ENCODE results near the gene COPRS.
"Not testable (repeated sequence)": the region's sequence is repeated elsewhere in the genome, so short reads cannot be mapped to it uniquely, and the experiment has no call there.

COPRS gene

GRCh38 chr17:31843070-31843745 is 15.8 kb downstream of the COPRS start:
- DNase-seq, result peak; percentile 60

DNA sequence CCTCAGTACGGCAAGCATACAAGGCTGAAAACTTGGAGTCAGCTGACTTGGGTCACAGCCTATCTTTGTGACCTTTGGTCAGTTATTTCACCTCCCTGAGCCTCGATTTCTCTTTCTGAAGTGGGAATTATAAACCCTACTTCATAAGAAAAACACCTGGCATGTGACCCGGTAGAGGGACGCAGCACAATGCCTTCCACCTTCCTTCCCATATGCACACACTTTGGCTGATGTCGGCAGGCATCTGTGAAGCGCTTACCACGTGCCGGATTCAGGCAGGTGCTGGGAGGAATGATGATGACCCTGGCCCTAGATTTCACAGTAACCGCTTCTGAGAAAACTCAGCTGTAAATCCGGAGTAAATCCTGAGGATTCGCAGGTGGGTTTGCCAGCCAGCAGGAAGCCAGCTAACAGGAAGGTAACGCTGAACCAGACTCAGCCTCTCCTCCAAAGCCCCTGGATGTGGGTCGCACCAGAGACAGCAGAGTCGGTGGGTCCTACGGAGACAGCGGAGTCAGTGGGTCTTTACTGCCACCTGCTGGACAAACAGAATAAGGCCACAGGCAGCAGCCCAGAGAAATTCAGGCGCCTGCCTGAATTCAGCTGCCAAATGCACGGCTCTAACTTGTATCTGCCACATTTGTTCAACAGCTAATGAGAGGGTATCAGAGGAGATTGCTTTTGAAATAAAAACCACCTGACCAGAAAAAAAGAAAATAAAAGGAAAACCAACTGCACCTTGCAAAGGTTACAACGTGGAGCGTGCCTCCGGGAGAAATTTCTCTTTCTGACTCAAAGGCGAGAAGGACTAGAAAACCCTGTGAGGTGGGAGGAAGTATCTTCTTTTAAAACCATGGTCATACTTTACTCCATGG is 16.6 kb downstream of the COPRS start:
- DNase-seq, result peak; percentile 73

DNA sequence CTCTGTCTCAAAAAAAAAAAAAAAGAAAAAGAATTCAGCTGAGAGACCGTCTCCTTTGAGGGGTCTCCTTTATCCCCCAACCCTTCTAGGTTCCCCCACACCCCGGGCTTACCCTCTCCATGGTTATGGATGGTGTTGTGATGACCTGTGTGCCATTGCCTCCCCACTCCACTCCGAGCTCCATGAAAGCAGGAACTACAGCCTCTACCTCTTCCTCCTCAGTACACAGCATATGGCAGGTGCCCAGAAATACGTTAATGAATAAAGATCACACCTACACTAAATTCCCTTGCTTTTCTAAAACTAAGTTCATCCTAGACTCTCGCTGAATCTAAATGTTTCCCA is 17.2 kb downstream of the COPRS start:
- DNase-seq, result no peak

DNA sequence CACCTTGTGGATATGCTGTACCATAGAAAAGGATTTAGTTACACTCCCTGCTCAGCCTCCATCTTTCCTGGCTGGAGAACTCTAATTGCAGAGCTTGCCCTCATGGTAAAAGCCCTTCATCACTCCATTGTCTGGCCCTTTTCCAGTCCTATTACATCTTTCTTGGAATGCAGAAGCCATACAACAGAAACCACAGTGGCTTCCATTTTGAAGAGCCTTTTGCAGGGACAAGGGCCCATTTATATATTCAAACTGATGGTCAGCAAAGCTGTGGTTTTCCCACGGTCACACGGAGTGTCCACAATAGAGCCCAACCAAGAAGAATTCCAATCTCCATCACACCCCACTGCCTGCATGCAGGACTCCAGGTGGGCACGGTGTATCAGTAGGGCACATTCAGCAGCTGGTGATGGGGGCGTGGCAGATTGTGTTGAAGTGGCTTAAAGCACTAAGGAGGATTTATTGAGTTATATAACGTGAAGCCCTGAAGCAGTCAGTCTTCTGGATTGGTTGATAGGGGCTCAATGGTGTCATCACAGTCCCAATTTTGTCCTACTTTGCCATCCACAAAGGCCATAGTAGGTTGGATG is 20.3 kb downstream of the COPRS start:
- DNase-seq, result peak; percentile 74

- peak; percentile 83 for DNase-seq
These were observed 23.1 kb downstream of the COPRS start for GRCh38 chr17:31835984-31836383.

DNA sequence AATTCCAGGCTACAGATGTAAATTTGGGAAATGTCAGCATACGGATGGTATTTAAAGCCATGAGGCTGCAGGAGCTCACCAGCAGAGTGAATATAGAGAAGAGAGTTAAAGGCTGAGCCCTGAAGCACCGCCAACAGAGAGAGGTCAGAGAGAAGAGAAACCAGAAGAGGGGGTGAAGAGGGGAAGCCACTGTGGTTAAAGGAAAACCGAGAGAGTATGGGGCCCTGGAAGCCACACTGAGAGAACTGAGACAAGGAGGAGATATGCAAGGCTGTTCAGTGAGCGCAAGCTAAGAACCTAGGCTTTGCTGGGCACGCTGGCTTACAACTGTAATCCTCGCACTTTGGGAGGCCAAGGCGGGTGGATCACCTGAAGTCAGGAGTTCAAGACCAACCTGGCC is 24.6 kb downstream of the COPRS start:
- DNase-seq, result no peak

GRCh38 chr17:31832746-31833145 is 26.3 kb downstream of the COPRS start:
- DNase-seq, result no peak

GRCh38 chr17:31830971-31831858 is 27.8 kb downstream of the COPRS start:
- peak; percentile 49 for DNase-seq

DNA sequence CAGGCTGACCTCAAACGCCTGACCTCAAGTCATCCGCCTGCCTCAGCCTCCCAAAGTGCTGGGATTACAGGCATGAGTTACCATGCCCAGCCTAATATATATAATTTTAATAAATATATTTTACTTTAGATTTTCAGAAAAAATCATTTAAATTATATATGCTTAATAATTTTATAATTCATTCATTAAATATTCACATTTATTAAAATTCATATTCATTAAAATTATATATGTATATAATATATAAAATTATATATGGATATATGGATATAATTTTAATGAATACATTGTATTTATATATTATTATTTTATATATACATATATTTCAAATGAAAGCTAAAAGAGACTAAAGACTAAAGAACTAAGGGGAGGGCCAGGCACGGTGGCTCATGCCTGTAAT is 29.4 kb downstream of the COPRS start:
- no peak for DNase-seq

DNA sequence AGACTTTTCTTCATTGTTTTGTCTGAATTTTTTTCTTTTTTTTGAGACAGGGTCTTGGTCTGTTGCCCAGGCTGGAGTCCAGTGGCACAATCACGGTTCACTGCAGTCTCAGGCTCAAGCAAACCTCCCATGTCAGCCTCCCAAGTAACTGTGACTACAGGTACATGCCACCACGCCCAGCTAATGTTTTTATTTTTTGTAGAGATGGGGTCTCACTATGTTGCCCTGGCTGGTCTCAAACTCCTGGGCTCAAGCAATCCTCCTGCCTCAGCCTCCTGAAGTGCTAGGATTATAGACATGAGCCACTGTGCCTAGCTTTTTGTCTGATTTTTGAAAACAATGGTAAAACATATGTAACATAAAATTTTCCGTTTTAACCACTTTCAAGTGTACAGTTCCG is 30.1 kb downstream of the COPRS start:
- not testable (repeated sequence) for DNase-seq

DNA sequence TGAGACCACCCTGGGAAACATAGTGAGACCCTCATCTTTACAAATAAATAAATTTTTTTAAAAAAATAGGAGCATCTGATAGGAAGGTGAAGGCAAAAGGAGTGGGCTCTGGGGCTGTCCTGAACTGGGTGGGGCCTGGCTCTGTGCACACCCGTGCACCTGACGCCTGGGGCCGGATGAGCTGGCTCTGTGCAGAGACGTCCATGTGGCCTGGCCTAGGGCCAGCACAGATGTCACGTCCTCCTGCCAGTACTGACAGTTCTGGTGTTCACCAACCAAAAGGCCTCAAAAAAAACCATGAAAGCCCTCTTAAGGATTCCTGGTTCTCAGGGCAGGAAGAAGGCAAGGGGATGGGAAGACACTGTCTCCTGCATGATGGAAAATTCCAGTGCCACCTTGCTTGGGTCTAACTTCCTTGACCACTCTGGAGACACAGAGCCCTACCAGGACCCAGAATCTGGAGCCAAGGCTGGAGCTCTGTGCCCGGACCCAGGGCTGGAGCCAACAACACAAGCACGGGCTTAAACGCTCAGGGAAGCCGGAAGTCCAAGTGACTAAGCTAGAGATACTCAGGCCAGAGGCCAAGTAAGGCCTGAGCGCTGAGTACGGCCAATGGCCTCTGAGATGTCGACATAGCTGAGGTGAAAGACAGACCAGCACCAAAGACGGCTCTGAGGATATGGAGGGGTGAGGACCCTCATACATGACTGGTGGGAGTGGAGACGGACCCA is 32.9 kb downstream of the COPRS start:
- DNase-seq, result peak; percentile 11

DNA sequence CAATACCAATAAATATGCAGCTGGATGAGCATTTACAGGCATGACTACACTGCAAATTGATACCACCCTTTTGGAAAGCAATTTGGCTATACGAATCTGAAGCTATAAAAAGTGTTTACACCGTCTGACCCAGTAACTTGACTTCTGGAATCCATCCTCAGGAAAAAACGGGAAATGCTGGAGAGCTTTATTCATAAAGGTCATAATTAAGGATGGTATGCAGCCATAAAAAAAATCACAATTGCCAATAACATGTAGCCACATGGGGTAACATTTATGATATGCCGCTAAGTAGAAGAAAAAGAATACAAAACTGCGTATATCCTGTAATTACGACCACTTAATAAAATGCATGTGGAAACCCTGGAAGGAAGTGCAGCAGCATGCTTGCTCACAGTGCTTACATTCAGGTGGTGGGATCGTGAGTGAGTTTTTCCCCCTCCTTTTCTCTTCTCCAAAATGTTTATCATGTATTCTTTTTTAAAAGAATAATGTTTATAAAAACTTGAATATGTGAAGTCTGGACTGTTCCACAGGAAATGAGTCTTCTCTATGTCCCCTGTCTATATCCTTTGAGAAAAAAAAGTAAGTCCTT is 34.2 kb downstream of the COPRS start:
- DNase-seq, result peak; percentile 69

GRCh38 chr17:31823014-31823413 is 36.0 kb downstream of the COPRS start:
- DNase-seq, result no peak

GRCh38 chr17:31820691-31821435 is 38.2 kb downstream of the COPRS start:
- no peak for DNase-seq

DNA sequence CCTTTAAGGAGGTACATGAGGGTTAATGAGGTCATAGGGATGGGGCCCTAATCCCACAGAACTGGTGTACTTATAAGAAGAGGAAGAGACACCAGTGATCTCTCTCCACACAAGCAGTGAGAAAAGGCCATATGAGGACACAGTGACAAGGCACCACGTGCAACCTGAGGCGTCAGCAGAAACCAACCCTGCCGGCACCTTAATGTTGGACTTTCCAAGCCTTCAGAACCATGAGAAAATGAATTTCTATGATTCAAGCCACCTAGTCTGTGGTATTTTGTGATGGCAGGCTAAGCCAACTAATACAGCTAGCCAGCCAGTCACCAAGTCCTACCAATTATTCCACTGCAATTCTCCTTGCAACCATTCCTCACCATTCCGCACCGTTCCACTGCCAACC is 39.5 kb downstream of the COPRS start:
- DNase-seq, result no peak

- DNase-seq, result not testable (repeated sequence)
These were observed 40.2 kb downstream of the COPRS start for GRCh38 chr17:31818863-31819262.

- no peak for DNase-seq
These were observed 43.8 kb downstream of the COPRS start for GRCh38 chr17:31815212-31815730.

DNA sequence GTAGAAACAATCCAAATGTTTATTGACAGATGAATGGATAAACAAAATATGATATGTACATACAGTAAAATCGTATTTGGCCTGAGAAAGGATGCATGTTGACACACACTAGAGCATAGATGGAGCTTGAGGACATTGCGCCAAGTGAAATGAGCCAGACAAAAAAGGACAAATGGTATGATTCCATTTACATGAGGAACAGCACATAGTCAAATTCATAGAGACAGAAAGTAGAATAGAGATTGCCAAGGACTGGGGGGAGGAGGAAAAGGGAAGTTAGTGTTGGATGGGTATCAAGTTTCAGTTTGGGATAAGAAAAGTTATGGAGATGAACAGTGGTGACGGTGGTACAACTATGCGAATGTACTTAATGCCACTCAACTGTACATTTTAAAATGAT is 47.9 kb downstream of the COPRS start:
- DNase-seq, result peak; percentile 38

DNA sequence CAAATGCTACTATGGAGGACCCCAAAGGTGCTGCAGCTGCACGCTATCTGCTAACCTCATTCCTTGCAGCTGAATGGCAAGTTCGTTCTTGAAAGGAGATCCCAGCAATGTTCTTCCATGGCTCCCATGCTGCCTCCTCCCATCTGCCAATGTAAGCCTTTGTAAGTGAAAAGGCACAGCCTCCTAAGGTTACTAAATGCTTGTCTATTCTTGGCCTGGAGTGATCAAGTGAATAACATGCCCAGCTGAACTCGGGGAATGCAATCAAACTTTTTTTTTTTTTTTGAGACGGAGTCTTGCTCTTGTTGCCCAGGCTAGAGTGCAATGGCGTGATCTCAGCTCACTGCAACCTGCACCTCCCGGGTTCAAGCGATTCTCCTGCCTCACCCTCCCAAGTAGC is 49.2 kb downstream of the COPRS start:
- not testable (repeated sequence) for DNase-seq

DNA sequence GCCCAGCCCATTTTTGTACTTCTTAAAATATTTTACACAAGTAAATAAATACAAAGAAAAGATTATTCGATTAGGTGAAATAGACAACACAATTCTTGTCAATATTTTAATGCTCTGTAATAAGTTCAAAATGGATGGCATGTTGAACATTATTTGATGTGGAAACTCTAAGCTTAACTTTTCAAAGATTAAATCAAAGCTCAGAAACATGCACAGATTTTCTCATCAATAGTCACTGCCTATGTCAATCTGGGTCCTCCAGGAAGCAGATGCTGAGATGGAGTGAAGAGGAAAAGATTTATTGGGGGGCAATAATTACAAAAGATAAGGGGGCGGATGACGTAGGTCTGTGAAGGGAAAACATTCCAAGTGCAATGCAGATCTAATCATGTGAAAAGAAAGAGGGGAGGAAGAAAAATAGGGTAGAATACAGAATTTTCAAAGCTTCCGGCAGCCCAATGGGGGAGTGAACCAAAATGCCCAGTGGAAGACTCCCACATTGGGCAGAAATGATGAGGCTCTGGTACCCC is 50.5 kb downstream of the COPRS start:
- no peak for DNase-seq

DNA sequence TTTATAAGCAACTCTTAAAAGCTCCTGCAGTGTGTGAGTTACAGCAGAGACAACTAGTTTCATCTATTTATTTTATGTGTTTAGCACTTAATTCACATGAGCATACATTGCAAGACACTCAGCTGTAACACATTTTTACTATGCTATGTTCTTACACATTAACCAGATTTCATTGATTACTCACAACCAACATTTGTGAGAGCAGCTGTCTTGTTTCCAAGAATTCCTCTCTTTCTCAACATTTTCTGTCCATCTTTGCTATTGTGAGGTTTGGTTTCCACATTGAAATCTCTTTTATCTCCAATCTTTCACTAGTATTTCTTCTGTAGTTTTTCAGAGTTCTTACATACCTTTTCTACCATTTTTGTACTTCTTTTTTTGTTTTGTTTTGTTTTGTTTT is 51.2 kb downstream of the COPRS start:
- peak; percentile 46 for DNase-seq
